Hepatocyte (in vitro differentiated cells): ENCODE results near the gene ZGPAT.

Experiments used
- EZH2 ChIP-seq: fragments of 200-600 bp; sonication (generic); IDR thresholded peaks from 2 replicates; pipeline ENCODE4 v1.6.1; 2016; ENCODE audit warnings: antibody characterized with exemption, mild to moderate bottlenecking, borderline replicate concordance
- TF ChIP-seq, protein P1 (sequence below): fragments of 200-600 bp; sonication (generic); IDR thresholded peaks from 2 replicates; pipeline ENCODE4 v1.5.1; 2016; ENCODE audit warnings: antibody characterized with exemption, mild to moderate bottlenecking; ENCODE audit not compliant: poor library complexity

- TF ChIP-seq, protein P1, sequence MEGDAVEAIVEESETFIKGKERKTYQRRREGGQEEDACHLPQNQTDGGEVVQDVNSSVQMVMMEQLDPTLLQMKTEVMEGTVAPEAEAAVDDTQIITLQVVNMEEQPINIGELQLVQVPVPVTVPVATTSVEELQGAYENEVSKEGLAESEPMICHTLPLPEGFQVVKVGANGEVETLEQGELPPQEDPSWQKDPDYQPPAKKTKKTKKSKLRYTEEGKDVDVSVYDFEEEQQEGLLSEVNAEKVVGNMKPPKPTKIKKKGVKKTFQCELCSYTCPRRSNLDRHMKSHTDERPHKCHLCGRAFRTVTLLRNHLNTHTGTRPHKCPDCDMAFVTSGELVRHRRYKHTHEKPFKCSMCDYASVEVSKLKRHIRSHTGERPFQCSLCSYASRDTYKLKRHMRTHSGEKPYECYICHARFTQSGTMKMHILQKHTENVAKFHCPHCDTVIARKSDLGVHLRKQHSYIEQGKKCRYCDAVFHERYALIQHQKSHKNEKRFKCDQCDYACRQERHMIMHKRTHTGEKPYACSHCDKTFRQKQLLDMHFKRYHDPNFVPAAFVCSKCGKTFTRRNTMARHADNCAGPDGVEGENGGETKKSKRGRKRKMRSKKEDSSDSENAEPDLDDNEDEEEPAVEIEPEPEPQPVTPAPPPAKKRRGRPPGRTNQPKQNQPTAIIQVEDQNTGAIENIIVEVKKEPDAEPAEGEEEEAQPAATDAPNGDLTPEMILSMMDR = no peak
- no peak for TF ChIP-seq EZH2
These were observed 29.3 kb downstream of the ZGPAT start for GRCh38 chr20:63736893-63737694.
